KBM-7 (cell line): ENCODE measurements around the gene APOC1.
"Not testable (repeated sequence)": the region's sequence is repeated elsewhere in the genome, so short reads cannot be mapped to it uniquely, and the experiment has no call there.

ENCODE experiments used
- DNase-seq: peaks from one replicate; pipeline ENCODE4 v3.0.0-alpha.2; 2015
- in situ Hi-C: fragments of 300-500 bp; cut with MboI; formaldehyde crosslinking; loops from 2 replicates; pipeline ENCODE4 v1.14.3; 2020; ENCODE audit warnings: low sequenced_read_pairs, low pct_unique_long_range_greater_than_20kb, mixed read lengths

Gene APOC1

DNA sequence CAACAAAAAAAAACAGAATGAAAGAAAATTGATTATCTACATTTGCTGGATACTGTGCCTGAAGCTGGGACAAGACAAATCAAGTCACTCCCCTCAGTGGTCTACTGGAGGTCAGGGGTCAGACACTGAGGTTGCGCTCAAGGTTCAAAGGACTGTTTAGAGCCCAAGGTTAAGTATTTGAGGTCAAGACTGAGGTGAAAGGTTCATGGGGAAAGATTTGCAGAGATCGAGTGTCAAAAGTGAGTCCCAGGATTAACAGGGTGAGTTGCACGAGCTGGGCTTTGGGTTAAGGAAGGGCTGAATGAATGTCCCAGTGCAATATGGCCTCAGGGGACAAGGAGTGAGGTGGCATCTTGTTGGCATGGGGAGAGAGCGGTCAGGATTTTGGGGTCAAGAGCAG is 26.8 kb upstream of the APOC1 start:
- in situ Hi-C loops: no loop called here
- no peak for DNase-seq

DNA sequence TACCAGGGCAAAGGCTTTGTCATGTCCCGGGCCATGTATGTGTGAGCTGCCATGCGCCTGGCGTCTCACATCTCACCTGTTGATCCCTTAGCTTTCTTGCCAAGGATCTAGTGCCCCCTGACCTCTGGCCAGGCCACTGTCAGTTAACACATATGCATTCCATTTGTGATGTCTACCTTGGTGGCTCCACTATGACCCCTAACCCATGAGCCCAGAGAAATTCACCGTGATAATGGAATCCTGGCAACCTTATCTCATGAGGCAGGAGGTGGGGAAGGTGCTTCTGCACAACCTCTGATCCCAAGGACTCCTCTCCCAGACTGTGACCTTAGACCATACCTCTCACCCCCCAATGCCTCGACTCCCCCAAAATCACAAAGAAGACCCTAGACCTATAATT is 26.1 kb upstream of the APOC1 start:
- DNase-seq, in situ Hi-C loops: not testable (repeated sequence)

GRCh38 chr19:44889830-44890365 is 24.5 kb upstream of the APOC1 start:
- in situ Hi-C loops: no loop called here
- no peak for DNase-seq

DNA sequence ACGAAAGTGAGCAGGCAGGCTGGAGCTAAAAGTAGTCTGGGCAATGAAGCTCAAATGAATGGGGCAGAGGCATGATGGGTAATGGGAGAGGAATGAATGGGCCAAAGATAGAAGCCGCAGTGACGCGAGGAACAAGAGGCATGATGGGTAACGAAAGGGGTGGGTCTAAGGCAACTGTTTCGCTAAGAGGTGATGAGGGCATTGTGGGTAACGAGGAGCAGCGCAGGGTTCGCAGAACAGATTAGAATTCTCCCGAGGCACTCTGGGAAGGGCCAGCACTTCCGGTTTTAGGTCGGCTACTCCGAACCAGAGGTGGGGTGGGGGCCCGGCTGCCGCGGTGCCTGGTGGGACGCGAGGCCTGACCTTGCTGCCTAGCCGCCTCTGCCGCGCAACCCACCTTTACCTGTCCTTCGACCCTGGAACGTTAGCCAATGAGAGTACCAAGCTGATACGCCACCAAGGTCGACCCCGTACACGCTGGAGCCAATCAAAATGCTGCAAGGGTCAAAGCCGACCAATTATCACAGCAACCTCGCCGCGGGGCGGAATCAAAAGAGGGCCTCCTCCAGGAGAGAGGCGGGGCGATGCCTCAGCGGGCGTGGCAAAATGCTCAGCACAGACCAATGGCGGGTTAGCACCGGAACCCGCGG is 23.9 kb upstream of the APOC1 start:
- in situ Hi-C loops: no loop called here
- peak; percentile 100 for DNase-seq

DNA sequence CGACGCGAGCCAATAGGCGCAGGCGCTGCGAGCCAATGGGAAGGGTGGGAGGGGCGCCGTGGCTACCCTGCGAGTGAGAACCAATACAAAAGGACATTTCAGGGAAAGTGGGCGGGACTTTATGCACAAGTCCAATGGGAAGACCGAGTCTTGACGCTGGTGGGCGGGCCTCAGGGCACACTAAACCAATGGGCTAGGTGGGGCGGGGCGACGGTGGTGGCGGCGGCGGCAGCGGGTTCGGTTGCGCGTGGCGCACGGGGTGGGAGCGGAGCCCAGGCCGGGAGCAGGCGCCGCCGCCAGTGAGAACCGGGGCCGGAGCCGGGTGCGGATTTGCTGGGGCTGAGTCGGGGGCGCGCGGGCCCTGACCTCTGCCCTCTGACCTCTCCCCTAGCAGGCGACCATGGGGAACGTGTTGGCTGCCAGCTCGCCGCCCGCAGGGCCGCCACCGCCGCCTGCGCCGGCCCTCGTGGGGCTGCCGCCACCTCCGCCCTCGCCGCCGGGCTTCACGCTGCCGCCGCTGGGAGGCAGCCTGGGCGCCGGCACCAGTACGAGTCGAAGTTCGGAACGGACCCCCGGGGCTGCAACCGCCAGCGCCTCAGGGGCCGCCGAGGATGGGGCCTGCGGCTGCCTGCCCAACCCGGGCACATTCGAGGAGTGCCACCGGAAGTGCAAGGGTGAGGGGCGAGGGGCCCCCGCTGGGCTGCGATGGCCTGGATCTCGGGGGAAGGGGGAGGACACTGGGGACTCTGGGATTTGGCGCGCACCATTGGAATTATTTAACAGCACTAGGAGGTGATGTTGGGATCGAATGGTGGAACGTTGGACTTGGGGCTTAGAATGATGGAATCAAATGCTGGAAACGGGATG is 23.2 kb upstream of the APOC1 start, which contains the start of gene TOMM40:
TSS of gene TOMM40 (plus strand) at position 239 of the 867 bp plus-strand sequence. CDS start at position 401, 162 bp downstream.
- in situ Hi-C loops: no loop called here
- no peak for DNase-seq

GRCh38 chr19:44892932-44893331 is 21.5 kb upstream of the APOC1 start:
- in situ Hi-C loops: no loop called here
- no peak for DNase-seq

DNA sequence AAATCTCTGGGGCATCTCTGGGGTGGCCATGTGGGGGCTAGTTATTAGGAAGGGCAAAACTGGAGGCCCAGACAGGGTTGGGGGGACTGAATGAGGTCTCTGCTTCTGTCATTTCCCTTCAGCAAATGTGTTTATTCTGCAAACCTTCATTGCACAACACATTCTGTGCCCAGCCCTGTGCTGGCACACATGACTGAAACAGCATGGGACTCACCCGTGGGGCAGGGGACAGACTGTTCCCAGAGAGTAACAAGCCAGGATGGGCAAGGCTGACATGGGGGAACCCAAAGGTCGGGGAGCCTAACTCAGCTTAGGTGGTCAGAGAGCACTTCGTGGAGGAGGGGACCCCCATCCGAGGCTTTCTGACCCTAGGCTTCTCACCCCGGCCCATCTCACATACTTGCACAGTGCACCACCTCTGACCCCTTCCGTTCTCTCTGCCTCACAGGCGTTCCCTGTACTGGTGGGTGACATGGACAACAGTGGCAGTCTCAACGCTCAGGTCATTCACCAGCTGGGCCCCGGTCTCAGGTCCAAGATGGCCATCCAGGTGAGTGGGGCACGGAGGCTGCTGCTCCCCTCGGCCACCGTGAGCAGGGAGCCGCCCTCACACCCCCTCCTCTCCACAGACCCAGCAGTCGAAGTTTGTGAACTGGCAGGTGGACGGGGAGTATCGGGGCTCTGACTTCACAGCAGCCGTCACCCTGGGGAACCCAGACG is 20.9 kb upstream of the APOC1 start:
- no peak for DNase-seq
- in situ Hi-C loops: no loop called here

DNA sequence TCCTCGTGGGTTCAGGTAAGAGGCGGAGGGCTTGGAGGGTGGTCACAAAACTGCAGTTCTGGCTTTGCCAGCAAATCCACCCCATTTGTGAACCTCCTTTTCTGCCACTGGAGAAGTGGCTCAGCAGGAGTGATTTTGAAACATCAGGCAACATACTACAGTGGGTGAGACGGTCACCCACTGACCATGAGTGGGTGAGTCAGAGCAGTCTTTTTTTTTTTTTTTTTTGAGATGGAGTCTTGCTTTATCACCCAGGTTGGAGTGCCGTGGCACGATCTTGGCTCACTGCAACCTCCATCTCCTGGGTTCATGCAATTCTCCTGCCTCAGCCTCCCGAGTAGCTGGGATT is 20.4 kb upstream of the APOC1 start:
- in situ Hi-C loops: no loop called here
- no peak for DNase-seq

DNA sequence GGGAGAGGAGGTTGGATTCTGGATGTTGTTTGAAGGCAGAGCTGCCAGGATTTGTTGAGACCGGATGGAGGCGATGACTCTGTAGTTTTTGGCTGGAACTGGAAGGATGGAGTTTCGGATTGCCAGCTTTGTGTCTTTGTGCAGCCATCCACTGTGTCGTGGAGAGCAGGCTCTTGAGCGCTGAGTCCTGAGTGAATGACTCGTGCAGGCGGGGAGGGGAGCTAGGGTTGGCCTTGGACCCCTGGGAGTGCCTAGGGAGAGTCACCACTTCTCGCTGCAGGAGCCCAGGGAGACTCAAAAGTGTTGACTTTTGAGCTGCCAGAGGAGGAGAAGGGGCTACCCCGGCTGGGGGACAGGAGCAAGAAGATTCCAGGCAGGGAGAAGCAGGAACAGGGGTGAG is 19.5 kb upstream of the APOC1 start:
- in situ Hi-C loops: no loop called here
- no peak for DNase-seq

DNA sequence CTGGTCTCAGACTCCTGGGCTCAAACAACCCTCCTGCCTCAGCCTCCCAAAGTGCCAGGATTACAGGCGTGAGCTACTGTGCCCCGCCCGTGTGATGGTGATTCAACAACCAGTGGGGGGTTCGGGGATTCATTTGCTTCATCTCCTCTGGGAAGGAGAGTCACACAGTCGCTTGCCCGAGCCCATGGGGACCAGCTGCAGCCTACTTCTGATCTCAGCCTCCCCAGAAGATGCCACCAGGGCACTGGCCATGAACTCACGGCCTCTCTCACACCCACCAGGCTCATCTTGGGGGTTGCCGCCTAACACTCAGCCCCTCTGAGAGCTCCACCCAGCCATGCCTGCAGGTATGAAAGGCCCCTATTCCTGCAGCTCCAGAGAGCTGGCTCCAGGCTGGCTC is 16.6 kb upstream of the APOC1 start:
- DNase-seq: no peak
- in situ Hi-C loops: no loop called here

DNA sequence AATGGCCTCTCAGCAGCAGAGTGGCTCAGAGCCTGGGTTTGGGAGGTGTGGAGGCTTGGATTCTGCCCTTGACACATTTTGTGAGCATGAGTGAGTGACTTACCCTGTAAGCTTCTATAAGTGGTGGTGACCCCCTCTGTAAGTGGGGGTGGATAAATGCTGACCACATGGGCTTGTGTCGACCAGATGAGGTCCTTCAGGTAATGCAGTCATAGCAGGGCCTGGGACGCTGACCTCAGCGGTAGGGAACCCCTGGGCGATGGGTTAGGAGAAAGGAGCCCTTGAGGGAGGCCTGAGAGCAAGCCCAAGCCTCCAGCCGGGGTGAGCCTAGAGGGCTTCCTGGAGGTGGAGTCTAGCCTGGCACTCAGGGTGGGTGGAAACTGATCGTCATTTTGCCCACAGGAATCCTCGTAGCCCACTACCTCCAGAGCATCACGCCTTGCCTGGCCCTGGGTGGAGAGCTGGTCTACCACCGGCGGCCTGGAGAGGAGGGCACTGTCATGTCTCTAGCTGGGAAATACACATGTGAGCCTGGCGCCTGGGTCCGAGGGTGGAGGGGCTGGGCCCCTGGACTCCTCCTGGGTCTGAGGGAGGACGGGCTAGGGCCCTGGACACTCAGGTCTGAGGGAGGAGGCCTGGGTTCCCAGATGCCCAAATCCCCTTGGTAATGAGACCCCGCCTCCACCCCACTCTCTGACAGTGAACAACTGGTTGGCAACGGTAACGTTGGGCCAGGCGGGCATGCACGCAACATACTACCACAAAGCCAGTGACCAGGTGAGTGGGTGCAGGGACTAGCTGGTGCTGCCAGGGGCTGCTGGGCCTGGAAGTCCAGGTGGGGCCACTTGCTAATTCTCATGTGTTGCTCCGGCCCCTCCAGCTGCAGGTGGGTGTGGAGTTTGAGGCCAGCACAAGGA is 13.8 kb upstream of the APOC1 start:
- in situ Hi-C loops: no loop called here
- no peak for DNase-seq

DNA sequence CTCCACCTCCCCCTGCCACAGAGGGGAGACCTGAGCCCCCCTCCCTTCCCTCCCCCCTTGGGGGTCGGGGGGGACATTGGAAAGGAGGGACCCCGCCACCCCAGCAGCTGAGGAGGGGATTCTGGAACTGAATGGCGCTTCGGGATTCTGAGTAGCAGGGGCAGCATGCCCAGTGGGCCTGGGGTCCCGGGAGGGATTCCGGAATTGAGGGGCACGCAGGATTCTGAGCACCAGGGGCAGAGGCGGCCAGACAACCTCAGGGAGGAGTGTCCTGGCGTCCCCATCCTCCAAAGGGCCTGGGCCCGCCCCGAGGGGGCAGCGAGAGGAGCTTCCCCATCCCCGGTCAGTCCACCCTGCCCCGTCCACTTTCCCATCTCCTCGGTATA is 11.2 kb upstream of the APOC1 start:
- no peak for DNase-seq
- in situ Hi-C loops: no loop called here

DNA sequence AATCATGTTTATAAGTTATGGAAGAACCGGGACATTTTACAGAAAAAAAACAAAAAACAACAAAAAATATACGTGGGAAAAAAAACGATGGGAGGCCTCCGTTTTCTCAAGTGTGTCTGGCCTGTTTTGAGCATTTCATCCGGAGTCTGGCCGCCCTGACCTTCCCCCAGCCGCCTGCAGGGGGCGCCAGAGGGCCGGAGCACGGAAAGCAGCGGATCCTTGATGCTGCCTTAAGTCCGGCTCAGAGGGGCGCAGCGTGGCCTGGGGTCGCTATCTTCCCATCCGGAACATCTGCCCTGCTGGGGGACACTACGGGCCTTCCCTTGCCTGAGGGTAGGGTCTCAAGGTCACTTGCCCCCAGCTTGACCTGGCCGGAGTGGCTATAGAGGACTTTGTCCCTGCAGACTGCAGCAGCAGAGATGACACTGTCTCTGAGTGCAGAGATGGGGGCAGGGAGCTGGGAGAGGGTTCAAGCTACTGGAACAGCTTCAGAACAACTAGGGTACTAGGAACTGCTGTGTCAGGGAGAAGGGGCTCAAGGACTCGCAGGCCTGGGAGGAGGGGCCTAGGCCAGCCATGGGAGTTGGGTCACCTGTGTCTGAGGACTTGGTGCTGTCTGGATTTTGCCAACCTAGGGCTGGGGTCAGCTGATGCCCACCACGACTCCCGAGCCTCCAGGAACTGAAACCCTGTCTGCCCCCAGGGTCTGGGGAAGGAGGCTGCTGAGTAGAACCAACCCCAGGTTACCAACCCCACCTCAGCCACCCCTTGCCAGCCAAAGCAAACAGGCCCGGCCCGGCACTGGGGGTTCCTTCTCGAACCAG is 10.6 kb upstream of the APOC1 start:
- in situ Hi-C loops: no loop called here
- DNase-seq: peak; percentile 91

GRCh38 chr19:44904426-44904994 is 9.9 kb upstream of the APOC1 start:
- peak; percentile 45 for DNase-seq

GRCh38 chr19:44905437-44906160 is 8.8 kb upstream of the APOC1 start, which contains the start of gene APOE:
APOE (plus strand) TSS chr19:44905796; CDS start chr19:44906625, 829 bp downstream.
- in situ Hi-C loops: no loop called here
- peak; percentile 16 for DNase-seq

More at GRCh38 chr19:44904426-44904994, 9.9 kb upstream of the APOC1 start:
- in situ Hi-C loops: no loop called here

DNA sequence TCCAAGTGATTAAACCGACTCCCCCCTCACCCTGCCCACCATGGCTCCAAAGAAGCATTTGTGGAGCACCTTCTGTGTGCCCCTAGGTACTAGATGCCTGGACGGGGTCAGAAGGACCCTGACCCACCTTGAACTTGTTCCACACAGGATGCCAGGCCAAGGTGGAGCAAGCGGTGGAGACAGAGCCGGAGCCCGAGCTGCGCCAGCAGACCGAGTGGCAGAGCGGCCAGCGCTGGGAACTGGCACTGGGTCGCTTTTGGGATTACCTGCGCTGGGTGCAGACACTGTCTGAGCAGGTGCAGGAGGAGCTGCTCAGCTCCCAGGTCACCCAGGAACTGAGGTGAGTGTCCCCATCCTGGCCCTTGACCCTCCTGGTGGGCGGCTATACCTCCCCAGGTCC is 6.8 kb upstream of the APOC1 start:
- in situ Hi-C loops: no loop called here
- no peak for DNase-seq
